Measurements from ENCODE around the gene RNPC3. TPM values are rescaled to one million over a fixed set of nuclear protein-coding genes. Genes with fewer than 3 reads are reported as not detected.

RNPC3 gene
- total RNA-seq, 1 experiment from 2014 or later = 17.0 TPM

DNA sequence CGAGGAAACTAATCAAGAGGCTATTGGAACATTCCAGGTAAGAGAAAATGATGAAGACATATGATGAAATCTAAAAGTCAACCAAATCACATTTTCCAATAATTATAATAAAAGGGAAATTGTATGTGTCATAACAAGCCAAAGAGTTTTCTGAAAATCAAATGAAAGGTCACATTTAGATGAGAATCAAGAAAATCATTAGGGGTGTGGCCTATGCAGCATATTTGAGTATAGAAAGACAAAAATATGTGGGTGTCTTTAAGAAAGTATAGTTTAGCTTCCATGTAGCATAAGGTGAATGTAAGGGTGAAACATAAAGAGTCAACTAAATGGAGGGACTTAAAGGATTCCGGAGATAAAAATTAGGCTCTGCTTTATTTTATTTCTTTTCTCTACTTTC is 9.2 kb upstream of the RNPC3 start:
- BruUV-seq (replicated peaks) = no TSS peak
- H3F3A ChIP-seq (ENCODE audit: insufficient read depth, low read depth) = no peaks in the 10 kb centered on the region
- H3K36me3 ChIP-seq (ENCODE audit: low read depth) = no peaks in the 10 kb centered on the region
- intact Hi-C loops (cut with micrococcal nuclease; ENCODE audit: unreplicated experiment) = loop anchor here (5.0 to 10.0 kb wide), 3 partner anchors 1691 to 1994 kb away; no protein-coding TSS in a partner anchor
- H3K27me3 ChIP-seq (ENCODE audit: insufficient read depth, low read depth) = no peaks in the 10 kb centered on the region
- POLR2A ChIA-PET (ENCODE audit: unreplicated experiment) = no interaction called here
- no peak overlapping the region for H3K4me3 ChIP-seq
- CTCF ChIA-PET = no interaction called here
- H3K79me2 ChIP-seq (ENCODE audit: low read depth) = no peaks in the 10 kb centered on the region
- DNase-seq = no peak
- no peaks in the 10 kb centered on the region for H3K9me3 ChIP-seq (ENCODE audit: insufficient read depth, low read depth)
- H3K4me1 ChIP-seq (replicated peaks; ENCODE audit: insufficient read depth) = no peaks in the 10 kb centered on the region
- H4K20me1 ChIP-seq (ENCODE audit: insufficient read depth) = no peaks in the 10 kb centered on the region
- TF ChIP-seq EZH2 (IDR thresholded peaks at IDR 0.05; ENCODE audit: low read depth) = no peak
- no peak overlapping the region for H3K27ac ChIP-seq
- H3K4me2 ChIP-seq = no peak overlapping the region
- H2AFZ ChIP-seq = no peak overlapping the region
- H3K9me2 ChIP-seq (ENCODE audit: insufficient read depth) = no peaks in the 10 kb centered on the region

DNA sequence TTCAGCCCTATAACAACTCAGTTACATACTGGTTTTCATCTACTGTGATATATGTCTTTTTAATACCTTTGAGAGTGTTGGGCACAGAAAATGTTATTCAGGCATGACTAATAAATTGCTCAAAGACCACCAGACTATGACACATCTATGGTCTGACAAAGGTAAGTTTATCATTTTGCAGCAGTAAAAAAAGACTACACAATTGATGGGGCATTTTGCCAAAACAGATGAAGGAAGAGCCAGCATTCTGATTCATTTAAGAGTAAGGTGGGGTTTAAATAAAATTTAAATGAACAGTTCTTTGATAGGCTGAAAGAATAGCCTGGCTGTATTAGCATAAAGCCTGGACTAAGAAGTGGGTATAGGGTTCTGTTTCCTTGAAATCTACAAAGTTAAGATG is 8.8 kb upstream of the RNPC3 start:
- TF ChIP-seq, protein P1, sequence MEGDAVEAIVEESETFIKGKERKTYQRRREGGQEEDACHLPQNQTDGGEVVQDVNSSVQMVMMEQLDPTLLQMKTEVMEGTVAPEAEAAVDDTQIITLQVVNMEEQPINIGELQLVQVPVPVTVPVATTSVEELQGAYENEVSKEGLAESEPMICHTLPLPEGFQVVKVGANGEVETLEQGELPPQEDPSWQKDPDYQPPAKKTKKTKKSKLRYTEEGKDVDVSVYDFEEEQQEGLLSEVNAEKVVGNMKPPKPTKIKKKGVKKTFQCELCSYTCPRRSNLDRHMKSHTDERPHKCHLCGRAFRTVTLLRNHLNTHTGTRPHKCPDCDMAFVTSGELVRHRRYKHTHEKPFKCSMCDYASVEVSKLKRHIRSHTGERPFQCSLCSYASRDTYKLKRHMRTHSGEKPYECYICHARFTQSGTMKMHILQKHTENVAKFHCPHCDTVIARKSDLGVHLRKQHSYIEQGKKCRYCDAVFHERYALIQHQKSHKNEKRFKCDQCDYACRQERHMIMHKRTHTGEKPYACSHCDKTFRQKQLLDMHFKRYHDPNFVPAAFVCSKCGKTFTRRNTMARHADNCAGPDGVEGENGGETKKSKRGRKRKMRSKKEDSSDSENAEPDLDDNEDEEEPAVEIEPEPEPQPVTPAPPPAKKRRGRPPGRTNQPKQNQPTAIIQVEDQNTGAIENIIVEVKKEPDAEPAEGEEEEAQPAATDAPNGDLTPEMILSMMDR (conservative IDR thresholded peaks at IDR 0.05) = no peak
- TF ChIP-seq EZH2 (IDR thresholded peaks at IDR 0.05; ENCODE audit: low read depth) = no peak
- no peaks in the 10 kb centered on the region for H3K4me1 ChIP-seq (replicated peaks; ENCODE audit: insufficient read depth)
- H4K20me1 ChIP-seq (ENCODE audit: insufficient read depth) = no peaks in the 10 kb centered on the region
- H3K4me2 ChIP-seq = no peak overlapping the region
- no peak overlapping the region for H3K27ac ChIP-seq
- no peaks in the 10 kb centered on the region for H3K9me3 ChIP-seq (ENCODE audit: insufficient read depth, low read depth)
- no TSS peak for BruUV-seq (replicated peaks)
- H3K27me3 ChIP-seq (ENCODE audit: insufficient read depth, low read depth) = no peaks in the 10 kb centered on the region
- H3K36me3 ChIP-seq (ENCODE audit: low read depth) = no peaks in the 10 kb centered on the region
- no peaks in the 10 kb centered on the region for H3F3A ChIP-seq (ENCODE audit: insufficient read depth, low read depth)
- CTCF ChIA-PET = no interaction called here
- H2AFZ ChIP-seq = no peak overlapping the region
- POLR2A ChIA-PET (ENCODE audit: unreplicated experiment) = no interaction called here
- no peaks in the 10 kb centered on the region for H3K9me2 ChIP-seq (ENCODE audit: insufficient read depth)
- H3K4me3 ChIP-seq = no peak overlapping the region
- no peak for DNase-seq
- intact Hi-C loops (cut with micrococcal nuclease; ENCODE audit: unreplicated experiment) = loop anchor here (5.0 to 10.0 kb wide), 3 partner anchors 1692 to 1994 kb away; no protein-coding TSS in a partner anchor
- H3K79me2 ChIP-seq (ENCODE audit: low read depth) = no peaks in the 10 kb centered on the region

DNA sequence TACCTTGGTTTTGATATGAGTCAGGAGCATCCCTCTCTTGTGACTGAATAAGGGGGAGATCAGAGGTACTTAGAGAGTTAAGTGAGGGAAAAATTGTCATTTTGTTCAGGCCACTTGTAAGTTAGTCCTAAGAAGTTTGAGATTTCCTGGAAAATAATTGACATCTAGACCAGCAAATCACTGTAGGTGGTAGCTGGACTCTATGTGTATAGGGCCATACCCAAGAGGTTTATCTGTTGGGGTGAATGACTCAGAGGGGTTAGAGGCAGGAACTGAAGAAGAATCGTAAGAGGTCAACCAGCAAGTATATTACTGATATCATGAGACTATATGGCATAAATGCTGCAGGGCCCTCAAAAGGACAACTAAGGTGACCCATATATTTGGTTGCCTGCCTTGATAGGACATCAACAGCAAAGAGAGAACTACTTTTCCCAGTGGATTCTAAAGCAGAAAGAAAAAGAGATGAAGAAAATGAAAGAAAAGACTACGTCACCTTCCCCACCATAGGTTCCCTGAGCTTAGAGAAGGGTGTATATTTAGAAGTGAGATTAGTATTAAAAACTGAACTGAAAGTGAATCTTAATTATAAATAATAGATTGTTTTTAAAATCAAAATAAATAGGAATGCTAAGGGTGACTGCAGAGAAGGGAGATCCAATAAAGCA is 8.0 kb upstream of the RNPC3 start:
- Histone ChIP-seq H3K4me2 (no peak overlapping the region), H3K9me2 (ENCODE audit: insufficient read depth) (no peaks in the 10 kb centered on the region), H3K36me3 (ENCODE audit: low read depth) (no peaks in the 10 kb centered on the region), H3F3A (ENCODE audit: insufficient read depth, low read depth) (no peaks in the 10 kb centered on the region), H4K20me1 (ENCODE audit: insufficient read depth) (no peaks in the 10 kb centered on the region), H3K79me2 (ENCODE audit: low read depth) (no peaks in the 10 kb centered on the region), H3K9me3 (ENCODE audit: insufficient read depth, low read depth) (no peaks in the 10 kb centered on the region), H3K27ac (no peak overlapping the region), H3K4me3 (no peak overlapping the region), H3K27me3 (ENCODE audit: insufficient read depth, low read depth) (no peaks in the 10 kb centered on the region), H2AFZ (no peak overlapping the region), H3K4me1 (replicated peaks; ENCODE audit: insufficient read depth) (no peaks in the 10 kb centered on the region)
- no TSS peak for BruUV-seq (replicated peaks)
- ChIA-PET CTCF (no interaction called here), POLR2A (ENCODE audit: unreplicated experiment) (no interaction called here)
- intact Hi-C loops (cut with micrococcal nuclease; ENCODE audit: unreplicated experiment) = loop anchor here (5.0 to 10.0 kb wide), 3 partner anchors 1693 to 1995 kb away; no protein-coding TSS in a partner anchor
- DNase-seq = no peak
- TF ChIP-seq EZH2 (IDR thresholded peaks at IDR 0.05; ENCODE audit: low read depth) = no peak
- TF ChIP-seq, protein P1 (conservative IDR thresholded peaks at IDR 0.05) = no peak

DNA sequence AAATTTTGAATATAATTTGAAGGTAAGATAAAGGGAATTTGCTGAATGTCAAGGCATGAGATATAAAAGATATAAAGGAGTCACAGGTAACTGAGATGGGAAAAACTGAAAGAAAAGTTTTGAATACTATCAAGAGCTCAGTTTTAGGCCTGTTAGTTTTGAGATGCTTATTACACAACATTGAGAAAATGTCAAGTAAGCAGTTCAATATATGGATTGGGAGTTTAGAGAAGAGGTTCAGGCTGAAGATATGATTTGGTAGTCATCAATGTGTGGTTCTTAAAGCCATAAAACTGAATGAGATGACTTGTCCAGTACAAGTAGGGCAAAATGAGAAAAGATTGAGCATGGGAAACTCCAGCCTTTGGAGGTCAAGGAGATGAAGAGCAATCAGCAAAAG is 4.7 kb upstream of the RNPC3 start:
- no peaks in the 10 kb centered on the region for H4K20me1 ChIP-seq (ENCODE audit: insufficient read depth)
- H2AFZ ChIP-seq = no peak overlapping the region
- no peaks in the 10 kb centered on the region for H3K36me3 ChIP-seq (ENCODE audit: low read depth)
- no peaks in the 10 kb centered on the region for H3K9me2 ChIP-seq (ENCODE audit: insufficient read depth)
- H3K4me2 ChIP-seq = no peak overlapping the region
- POLR2A ChIA-PET (ENCODE audit: unreplicated experiment) = no interaction called here
- H3K27ac ChIP-seq = no peak overlapping the region
- peaks cover 12% of the 10 kb centered on the region for H3K4me1 ChIP-seq (replicated peaks; ENCODE audit: insufficient read depth)
- BruUV-seq (replicated peaks) = no TSS peak
- no peak overlapping the region for H3K4me3 ChIP-seq
- H3K27me3 ChIP-seq (ENCODE audit: insufficient read depth, low read depth) = no peaks in the 10 kb centered on the region
- no peaks in the 10 kb centered on the region for H3K9me3 ChIP-seq (ENCODE audit: insufficient read depth, low read depth)
- CTCF ChIA-PET = no interaction called here
- TF ChIP-seq, protein P1 (conservative IDR thresholded peaks at IDR 0.05) = no peak
- TF ChIP-seq EZH2 (IDR thresholded peaks at IDR 0.05; ENCODE audit: low read depth) = no peak
- H3F3A ChIP-seq (ENCODE audit: insufficient read depth, low read depth) = peaks cover 6% of the 10 kb centered on the region
- intact Hi-C loops (cut with micrococcal nuclease; ENCODE audit: unreplicated experiment) = no loop called here
- no peak for DNase-seq
- no peaks in the 10 kb centered on the region for H3K79me2 ChIP-seq (ENCODE audit: low read depth)

All from PC-9 (cell line).